Naive B cell (primary cell): ENCODE measurements around the gene SNUPN. TPM values are rescaled to one million over a fixed set of nuclear protein-coding genes. Genes with fewer than 3 reads are reported as not detected.
"Not testable (repeated sequence)": the region's sequence is repeated elsewhere in the genome, so short reads cannot be mapped to it uniquely, and the experiment has no call there.

Experiments
- ATAC-seq, 2 donors: fragments of 150-1000 bp; cut with Tn5 transposase; 2 replicates each; pipeline ENCODE4 v1.10.0; 2021; ENCODE audit warnings: low read depth in 2 of 2, mild to moderate bottlenecking in 2 of 2, moderate library complexity in 2 of 2
- DNase-seq: peaks from one replicate; pipeline ENCODE4 v3.0.0; 2022
- H3K27ac Mint-ChIP-seq, 6 donors: one replicate each; pipeline ENCODE4 v1.8.0; 2020 to 2022; ENCODE audit warnings: mild to moderate bottlenecking in 6 of 6, mixed read lengths in 6 of 6, moderate library complexity in 5 of 6, inconsistent platforms in 2 of 6
- H3K27me3 Mint-ChIP-seq, 3 donors: one replicate each; pipeline ENCODE4 v1.8.0; 2021 to 2022; ENCODE audit warnings: mixed read lengths in 3 of 3, mild to moderate bottlenecking in 1 of 3
- H3K36me3 Mint-ChIP-seq, 2 donors: one replicate each; pipeline ENCODE4 v1.8.0; 2020 to 2022; ENCODE audit warnings: mixed read lengths in 2 of 2, inconsistent platforms in 1 of 2, mild to moderate bottlenecking in 1 of 2
- H3K4me1 Mint-ChIP-seq, 3 donors: one replicate each; pipeline ENCODE4 v1.8.0; 2020 to 2022; ENCODE audit warnings: mixed read lengths in 3 of 3, inconsistent platforms in 1 of 3, mild to moderate bottlenecking in 1 of 3, moderate library complexity in 1 of 3
- H3K4me3 Mint-ChIP-seq, 8 donors: one replicate each; pipeline ENCODE4 v1.8.0; 2020 to 2022; ENCODE audit warnings: mild to moderate bottlenecking in 8 of 8, mixed read lengths in 8 of 8, moderate library complexity in 8 of 8, inconsistent platforms in 2 of 8
- H3K9me3 Mint-ChIP-seq, 7 donors: one replicate each; pipeline ENCODE4 v1.8.0; 2020 to 2022; ENCODE audit warnings: mixed read lengths in 7 of 7, mild to moderate bottlenecking in 5 of 7, inconsistent platforms in 2 of 7, moderate library complexity in 1 of 7
- polyA plus RNA-seq, 6 donors: library from polyadenylated mRNA; unstranded; fragments of 300-500 nt; fragmentation: Illumina TruSeq; gene quantifications; one replicate each; pipeline ENCODE4 v1.2.3, GENCODE V29; 2021; ENCODE audit warnings: low read depth in 6 of 6

Gene SNUPN
- polyA plus RNA-seq, 6 donors from 2014 or later = 17.0 to 27.9 (median 22.5) TPM

DNA sequence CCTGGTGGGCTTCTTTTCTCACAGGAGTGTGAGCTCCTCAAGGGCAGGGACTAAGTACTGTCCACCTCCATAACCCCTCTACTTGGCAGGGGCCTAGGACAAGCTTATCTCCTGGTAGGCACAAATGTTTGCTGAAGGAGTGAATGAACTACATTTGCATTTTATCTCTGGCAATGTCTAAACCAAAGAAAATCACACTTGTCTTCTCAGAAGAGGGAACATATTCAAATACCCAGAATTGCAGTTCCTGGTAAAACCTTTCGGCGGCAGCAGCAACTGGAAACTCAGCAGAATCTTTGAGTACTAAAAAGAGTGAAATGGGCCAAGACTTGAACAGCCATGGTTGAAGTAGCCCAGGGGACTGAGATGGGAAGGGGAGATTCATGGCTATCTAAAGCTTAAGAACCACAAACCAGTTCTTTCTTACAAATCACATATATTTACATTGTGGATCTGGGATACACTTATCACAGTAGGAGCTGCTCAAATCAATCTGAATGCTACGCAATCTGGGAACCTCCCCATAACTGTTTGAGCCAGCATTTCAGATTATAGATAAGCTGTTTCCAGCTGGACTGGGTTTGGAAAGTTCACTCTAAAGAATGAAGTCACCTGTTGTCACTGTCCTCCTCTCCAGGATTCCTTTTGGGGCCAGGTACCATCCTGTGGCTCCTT lies 27.7 kb downstream of the SNUPN start:
- no peak for ATAC-seq
- peaks cover 0 to 6% (median 5%) of the 10 kb centered on the region in 3 donors for H3K4me1 Mint-ChIP-seq
- H3K27ac Mint-ChIP-seq = peak overlapping the region in 3 of 6 donors; percentile 34 to 81 (median 74)
- peaks cover 11 to 23% of the 10 kb centered on the region in 2 donors for H3K36me3 Mint-ChIP-seq
- no peak for DNase-seq
- H3K27me3 Mint-ChIP-seq = no peaks in the 10 kb centered on the region
- H3K9me3 Mint-ChIP-seq = no peaks in the 10 kb centered on the region
- H3K4me3 Mint-ChIP-seq = no peak overlapping the region

DNA sequence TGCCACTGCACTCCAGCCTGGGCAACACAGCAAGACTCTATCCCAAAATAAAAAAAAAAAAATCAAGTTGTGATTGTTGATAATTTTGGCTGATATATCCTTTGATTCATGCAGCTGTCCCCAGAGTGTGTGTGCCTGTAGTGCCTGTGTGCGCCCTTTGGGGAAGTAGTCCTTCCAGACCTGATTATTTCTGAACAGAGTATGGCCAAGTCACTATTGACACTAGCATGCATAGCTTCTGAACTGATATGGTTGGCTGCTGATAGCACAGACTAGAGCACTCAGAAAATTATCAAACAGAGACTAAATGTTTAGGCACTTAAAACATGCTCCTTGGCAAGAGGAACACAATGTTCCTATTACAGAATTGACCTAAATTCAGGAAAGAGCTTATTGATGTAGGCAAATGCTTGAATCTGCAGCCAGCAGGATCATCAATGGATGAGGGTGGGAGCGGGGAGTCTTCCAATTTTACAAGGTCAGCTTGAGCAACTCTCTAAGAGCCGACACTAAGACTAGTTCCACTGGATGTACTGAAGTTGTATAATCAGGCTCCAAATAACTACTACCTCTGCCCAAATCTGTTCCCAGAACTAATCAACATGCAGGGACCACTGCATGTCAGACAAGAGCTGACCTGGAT lies 28.7 kb downstream of the SNUPN start:
- ATAC-seq (no peak), DNase-seq (no peak)
- Mint-ChIP-seq H3K9me3 (no peaks in the 10 kb centered on the region), H3K4me1 (peaks cover 0 to 6% (median 5%) of the 10 kb centered on the region in 3 donors), H3K27me3 (no peaks in the 10 kb centered on the region), H3K27ac (peak overlapping the region in 2 of 6 donors; percentile 17 to 21), H3K4me3 (no peak overlapping the region), H3K36me3 (peaks cover 11 to 26% of the 10 kb centered on the region in 2 donors)

DNA sequence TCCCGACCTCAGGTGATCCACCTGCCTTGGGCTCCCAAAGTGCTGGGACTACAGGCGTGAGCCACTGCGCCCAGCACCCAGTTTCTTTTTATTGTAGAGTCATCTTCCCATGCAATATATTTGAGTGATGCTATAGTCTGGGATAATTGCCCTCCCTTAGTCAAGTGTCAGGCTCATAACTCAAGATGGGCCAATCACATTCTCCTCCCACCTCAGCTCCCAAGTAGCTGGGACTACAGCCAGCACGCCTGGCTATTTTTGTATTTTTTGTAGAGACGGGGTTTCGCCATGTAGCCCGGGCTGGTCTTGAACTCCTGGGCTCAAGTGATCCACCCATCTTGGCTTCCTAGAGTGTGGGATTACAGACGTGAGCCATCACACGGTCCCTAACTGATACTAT lies 31.2 kb downstream of the SNUPN start:
- DNase-seq (no peak), ATAC-seq (no peak)
- Mint-ChIP-seq H3K4me3 (no peak overlapping the region), H3K9me3 (no peaks in the 10 kb centered on the region), H3K4me1 (peaks cover 0 to 6% (median 5%) of the 10 kb centered on the region in 3 donors), H3K27ac (no peak overlapping the region), H3K36me3 (peaks cover 11 to 24% of the 10 kb centered on the region in 2 donors), H3K27me3 (no peaks in the 10 kb centered on the region)

DNA sequence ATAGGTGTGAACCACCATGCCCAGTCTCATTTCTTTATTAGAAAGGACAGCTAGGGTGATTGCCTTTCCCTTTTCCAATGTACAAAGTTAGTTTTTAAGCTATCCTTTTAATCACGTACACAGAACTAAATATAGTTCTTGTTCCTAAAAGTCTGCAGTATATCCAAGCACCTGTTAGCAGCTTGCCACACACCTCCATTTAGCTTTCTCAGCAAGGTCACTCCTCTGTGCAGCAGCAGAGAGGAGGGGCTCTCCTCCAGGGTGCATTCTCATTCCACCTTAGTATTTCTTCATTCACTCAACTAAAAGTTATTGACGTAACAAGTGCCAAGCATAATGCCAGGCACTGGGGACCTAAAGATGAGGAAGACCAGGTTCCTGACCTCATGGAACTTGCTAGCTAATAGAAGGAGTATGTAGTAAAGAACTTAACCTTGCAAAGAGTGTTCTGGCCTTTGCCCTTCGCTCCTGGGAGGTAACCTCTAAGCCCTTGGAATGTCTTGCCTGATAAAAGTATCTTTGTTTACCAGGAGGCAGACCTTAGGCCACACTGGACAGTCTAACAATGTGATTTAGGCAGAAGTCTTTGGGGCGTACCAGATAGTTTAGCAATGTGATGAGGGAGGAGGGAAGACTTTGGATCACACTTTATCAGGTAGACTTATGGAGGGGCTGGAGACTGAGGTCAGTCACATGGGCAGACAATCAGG lies 33.7 kb downstream of the SNUPN start:
- Mint-ChIP-seq H3K27ac (peak overlapping the region in 1 of 6 donors; percentile 61), H3K4me1 (peaks cover 0 to 6% (median 1%) of the 10 kb centered on the region in 3 donors), H3K4me3 (no peak overlapping the region), H3K27me3 (no peaks in the 10 kb centered on the region), H3K36me3 (peaks cover 11 to 14% of the 10 kb centered on the region in 2 donors), H3K9me3 (no peaks in the 10 kb centered on the region)
- DNase-seq = no peak
- ATAC-seq = no peak

DNA sequence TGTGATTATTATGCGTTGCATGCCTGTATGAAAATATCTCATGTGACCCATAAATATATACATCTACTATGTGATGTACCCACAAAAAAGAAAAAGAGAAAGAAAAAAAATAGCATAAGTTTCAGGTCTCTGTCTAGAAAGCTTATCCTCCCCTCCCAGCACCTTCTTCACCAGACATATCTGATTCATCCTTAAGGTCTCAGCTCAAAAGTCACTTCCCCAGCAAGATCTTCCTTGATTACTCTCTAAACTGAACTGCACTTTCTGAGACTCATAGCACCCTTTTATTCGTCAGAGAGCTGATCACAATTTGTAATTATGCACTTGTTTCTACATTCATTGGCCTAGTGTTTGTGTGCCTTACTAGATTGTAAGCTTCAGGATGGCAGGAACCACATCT lies 35.3 kb downstream of the SNUPN start:
- H3K27ac Mint-ChIP-seq = peak overlapping the region in 1 of 6 donors; percentile 11
- DNase-seq = no peak

DNA sequence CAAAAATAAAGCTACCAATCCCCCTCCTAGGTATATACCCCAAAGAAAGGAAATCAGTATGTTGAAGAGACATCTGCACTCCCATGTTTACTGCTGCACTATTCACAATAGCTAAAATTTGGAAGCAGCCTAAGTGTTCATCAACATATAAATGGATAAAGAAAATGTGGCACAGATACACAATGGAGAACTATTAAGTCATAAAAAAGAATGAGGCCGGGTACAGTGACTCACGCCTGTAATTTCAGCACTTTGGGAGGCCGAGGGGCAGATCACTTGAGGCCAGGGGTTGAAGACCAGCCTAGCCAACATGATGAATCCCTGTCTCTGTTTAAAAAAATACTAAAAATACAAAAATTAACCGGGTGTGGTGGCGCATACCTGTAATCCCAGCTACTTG lies 36.5 kb downstream of the SNUPN start:
- ATAC-seq (no peak), DNase-seq (no peak)
- Mint-ChIP-seq H3K4me1 (peaks cover 0 to 1% (median 0%) of the 10 kb centered on the region in 3 donors), H3K9me3 (peaks cover 0 to 2% (median 0%) of the 10 kb centered on the region in 7 donors), H3K4me3 (no peak overlapping the region), H3K36me3 (peaks cover 0 to 6% of the 10 kb centered on the region in 2 donors), H3K27ac (no peak overlapping the region), H3K27me3 (no peaks in the 10 kb centered on the region)

More for the DNA sequence above, 35.3 kb downstream of the SNUPN start:
- H3K4me1 Mint-ChIP-seq = peaks cover 0 to 1% (median 0%) of the 10 kb centered on the region in 3 donors
- no peak for ATAC-seq
- H3K27me3 Mint-ChIP-seq = no peaks in the 10 kb centered on the region
- peaks cover 0 to 2% (median 0%) of the 10 kb centered on the region in 7 donors for H3K9me3 Mint-ChIP-seq
- H3K4me3 Mint-ChIP-seq = no peak overlapping the region
- H3K36me3 Mint-ChIP-seq = peaks cover 1 to 6% of the 10 kb centered on the region in 2 donors

DNA sequence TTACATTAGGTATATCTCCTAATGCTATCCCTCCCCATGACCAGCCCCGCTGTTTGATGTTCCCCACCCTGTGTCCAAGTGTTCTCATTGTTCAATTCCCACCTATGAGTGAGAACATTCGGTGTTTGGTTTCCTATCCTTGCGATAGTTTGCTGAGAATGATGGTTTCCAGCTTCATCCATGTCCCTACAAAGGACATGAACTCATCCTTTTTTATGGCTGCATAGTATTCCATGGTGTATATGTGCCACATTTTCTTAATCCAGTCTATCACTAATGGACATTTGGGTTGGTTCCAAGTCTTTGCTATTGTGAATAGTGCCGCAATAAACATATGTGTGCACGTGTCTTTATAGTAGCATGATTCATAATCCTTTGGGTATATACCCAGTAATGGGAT lies 39.1 kb downstream of the SNUPN start:
- H3K27me3 Mint-ChIP-seq, H3K4me1 Mint-ChIP-seq, H3K36me3 Mint-ChIP-seq, DNase-seq, H3K4me3 Mint-ChIP-seq, ATAC-seq, H3K9me3 Mint-ChIP-seq: not testable (repeated sequence)
- H3K27ac Mint-ChIP-seq = peak overlapping the region in 1 of 6 donors; percentile 60

DNA sequence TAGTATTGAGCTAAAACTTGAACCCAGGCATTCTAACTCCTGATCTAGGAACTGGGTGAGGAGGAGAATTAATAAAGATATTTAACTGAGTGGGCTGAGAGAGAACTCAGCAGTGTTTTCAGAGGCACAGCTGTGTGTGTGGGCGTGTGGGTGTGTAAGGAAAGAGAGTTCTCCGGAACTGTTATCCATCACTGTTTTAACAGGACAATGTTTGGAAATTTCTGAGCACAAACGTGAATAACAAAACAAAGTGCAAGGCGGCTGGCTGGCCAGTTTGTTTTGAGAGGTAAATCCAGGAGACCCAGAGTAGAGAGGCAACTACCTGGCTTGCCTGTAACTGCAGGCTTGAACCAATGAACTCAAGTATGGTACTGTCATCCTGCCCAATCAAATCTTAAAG lies 41.4 kb downstream of the SNUPN start:
- ATAC-seq (no peak), DNase-seq (no peak)
- peaks cover 0 to 8% (median 7%) of the 10 kb centered on the region in 3 donors for H3K4me1 Mint-ChIP-seq
- H3K4me3 Mint-ChIP-seq = no peak overlapping the region
- peaks cover 0 to 2% (median 0%) of the 10 kb centered on the region in 7 donors for H3K9me3 Mint-ChIP-seq
- H3K27ac Mint-ChIP-seq = peak overlapping the region in 1 of 6 donors; percentile 15
- H3K27me3 Mint-ChIP-seq = no peaks in the 10 kb centered on the region
- no peaks in the 10 kb centered on the region for H3K36me3 Mint-ChIP-seq

DNA sequence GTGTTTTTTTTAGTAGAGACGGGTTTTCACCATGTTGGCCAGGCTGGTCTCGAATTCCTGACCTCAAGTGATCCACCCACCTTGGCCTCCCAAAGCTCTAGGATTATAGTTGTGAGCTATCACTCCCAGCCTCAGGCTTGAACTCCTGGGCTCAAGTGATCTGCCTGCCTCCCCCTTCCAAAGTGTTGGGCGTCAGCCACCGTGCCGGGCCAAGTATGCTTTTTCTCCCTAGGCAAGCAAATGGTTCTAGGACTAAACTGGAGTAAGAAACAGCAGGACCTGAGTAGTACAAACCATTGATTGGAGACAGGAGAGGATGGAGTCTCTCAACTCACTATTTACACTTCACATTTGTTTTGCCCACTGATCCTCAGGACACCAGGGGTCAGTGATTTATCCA lies 41.8 kb downstream of the SNUPN start:
- H3K4me1 Mint-ChIP-seq = peaks cover 0 to 8% (median 7%) of the 10 kb centered on the region in 3 donors
- peaks cover 0 to 2% (median 0%) of the 10 kb centered on the region in 7 donors for H3K9me3 Mint-ChIP-seq
- ATAC-seq = no peak
- H3K36me3 Mint-ChIP-seq = no peaks in the 10 kb centered on the region
- H3K4me3 Mint-ChIP-seq = peak overlapping the region in 1 of 8 donors; percentile 15
- H3K27me3 Mint-ChIP-seq = no peaks in the 10 kb centered on the region
- no peak for DNase-seq
- H3K27ac Mint-ChIP-seq = peak overlapping the region in 1 of 6 donors; percentile 15

DNA sequence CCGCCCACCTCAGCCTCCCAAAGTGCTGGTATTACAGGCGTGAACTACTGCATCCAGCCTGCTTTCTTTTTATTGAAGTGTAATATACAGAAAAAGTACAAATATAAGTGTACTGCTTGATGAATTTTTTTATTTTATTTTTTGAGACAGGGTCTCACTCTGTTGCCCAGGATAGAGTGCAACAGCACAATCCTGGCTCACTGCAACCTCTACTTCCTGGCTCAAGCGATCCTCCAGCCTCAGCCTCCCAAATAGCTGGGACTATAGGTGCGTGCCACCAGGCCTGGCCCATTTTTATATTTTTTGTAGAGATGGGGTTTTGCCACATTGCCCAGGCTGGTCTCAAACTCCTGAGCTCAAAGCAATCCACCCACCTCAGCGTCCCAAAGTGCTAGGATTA lies 42.6 kb downstream of the SNUPN start:
- H3K27ac Mint-ChIP-seq, H3K36me3 Mint-ChIP-seq: not testable (repeated sequence)

DNA sequence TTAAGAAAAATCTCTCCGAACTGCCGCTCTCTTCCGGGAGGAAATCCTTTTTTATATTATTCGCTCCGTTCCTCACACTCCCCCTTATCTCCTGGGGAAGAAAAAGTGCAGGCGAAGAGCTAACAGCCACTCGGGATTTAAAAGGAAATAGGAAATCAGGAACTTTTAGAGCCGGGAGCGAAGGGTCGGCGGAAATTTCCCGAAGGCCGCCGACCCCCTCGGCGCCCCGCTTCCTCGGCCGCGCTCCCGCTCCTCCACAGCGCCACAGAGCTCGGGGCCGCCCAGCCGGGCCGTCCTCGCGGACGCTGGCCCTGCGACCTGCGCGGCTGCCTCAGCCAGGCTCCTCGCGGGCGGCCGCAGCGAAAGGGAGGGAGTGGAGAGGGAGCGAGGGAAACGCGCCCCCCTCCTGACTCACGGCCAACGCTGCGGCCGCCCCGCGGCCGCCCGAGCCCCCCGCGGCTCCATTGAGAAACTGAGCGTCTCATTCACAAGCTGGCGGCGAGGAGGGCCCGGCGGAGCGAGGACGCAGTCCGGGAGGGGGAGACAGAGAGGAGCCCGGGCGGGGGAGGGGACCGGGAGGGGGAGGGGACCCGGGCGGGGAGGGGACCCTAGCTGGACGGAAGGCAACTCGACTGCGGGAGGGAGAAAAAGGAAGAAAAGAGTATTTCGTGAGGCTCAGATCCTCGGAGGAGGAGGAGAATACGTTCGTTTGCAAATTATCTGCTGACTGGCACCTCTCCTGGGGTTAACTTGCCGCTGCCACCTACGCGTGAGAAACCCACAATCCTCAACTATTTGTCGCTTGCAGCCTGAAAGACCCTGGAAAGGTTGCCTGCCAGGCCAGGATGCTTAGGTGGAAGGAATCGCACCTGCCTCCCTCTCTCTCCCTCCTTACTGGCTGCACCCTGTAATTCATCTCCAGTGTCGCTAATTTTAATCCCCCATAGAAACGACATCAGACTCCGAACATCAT lies 46.3 kb downstream of the SNUPN start, which contains the start of gene PTPN9:
Gene PTPN9 (minus strand): TSS at position 368 of the 973 bp plus-strand sequence. CDS start 539 bp downstream, outside the sequence.
- peaks cover 6 to 29% (median 23%) of the 10 kb centered on the region in 3 donors for H3K4me1 Mint-ChIP-seq
- peak within 1 kb of the TSS; percentile 87 to 97 (median 92) for H3K27ac Mint-ChIP-seq
- no peaks in the 10 kb centered on the region for H3K36me3 Mint-ChIP-seq
- peak; percentile 63 for DNase-seq
- peak; percentile 84 for ATAC-seq
- no peaks in the 10 kb centered on the region for H3K27me3 Mint-ChIP-seq
- peak within 1 kb of the TSS; percentile 91 to 97 (median 94) for H3K4me3 Mint-ChIP-seq
- H3K9me3 Mint-ChIP-seq = no peaks in the 10 kb centered on the region

More for the DNA sequence above, 42.6 kb downstream of the SNUPN start:
- not testable (repeated sequence) for H3K9me3 Mint-ChIP-seq, ATAC-seq, H3K27me3 Mint-ChIP-seq, DNase-seq
- Mint-ChIP-seq H3K4me3 (peak overlapping the region in 1 of 8 donors; percentile 74), H3K4me1 (peaks cover 3 to 11% (median 8%) of the 10 kb centered on the region in 3 donors)

DNA sequence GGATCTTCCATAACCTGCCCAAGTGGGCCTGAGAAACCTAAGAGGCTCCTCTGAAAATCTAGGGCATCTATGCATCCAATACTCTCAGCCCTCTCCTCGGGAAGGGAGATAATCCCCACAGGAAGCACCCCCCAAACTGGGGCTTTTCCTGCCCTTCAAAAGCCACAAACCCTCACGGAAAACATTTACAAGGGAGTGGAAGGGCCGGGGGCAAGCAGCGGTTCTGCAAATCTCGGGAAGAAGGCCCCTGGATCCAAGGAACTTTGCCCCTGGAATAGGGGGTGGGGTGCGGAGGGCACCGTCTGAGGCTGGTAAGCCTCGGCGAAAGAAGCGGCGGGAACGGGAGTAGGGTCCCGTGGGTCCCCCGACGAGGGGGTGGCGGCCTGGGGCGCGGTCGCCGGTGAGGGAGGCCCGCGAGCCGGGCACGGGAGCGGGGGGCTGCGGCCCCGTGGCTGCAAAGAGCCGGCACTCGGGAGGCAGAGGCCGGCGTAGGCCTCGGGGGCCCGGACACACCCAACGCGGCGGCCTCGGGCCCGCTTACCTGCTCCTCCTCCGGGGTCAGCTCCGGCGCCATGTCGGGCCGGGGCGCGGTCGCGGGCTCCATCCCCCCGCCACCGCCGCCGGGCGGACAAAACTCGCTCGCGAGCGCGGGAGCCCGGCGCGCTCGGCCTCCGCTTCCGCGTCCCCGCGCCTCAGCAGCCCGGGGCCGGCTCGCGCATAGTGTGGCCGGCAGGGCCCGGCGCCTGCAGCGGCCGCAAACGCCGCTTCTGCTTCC lies 47.2 kb downstream of the SNUPN start:
- Mint-ChIP-seq H3K4me1 (peaks cover 10 to 37% (median 32%) of the 10 kb centered on the region in 3 donors), H3K4me3 (peak overlapping the region; percentile 91 to 97 (median 94)), H3K36me3 (no peaks in the 10 kb centered on the region), H3K27ac (peak overlapping the region; percentile 87 to 97 (median 91)), H3K9me3 (no peaks in the 10 kb centered on the region), H3K27me3 (no peaks in the 10 kb centered on the region)
- peak; percentile 31 for DNase-seq
- peak; percentile 60 to 66 for ATAC-seq
